ENCODE data around the gene MTURN.

Gene MTURN

DNA sequence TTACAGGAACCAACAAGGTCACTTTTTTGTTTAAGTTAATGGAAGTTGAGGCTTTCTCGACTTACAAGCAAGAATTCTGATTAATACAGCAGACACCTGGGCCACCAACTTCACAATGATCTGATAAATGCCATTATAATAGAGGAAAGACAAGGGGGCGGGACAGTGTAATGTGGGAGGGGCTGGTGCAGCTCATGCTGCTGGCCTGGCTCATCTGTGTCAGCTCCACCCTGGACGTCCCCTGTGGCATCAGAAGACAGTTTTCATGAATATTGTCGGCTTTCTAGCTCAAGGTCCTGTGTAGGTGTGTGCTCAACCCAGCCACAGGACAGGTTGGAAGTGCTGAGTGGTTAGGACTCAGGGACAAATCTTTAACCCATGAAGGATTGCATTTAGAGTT lies 57.0 kb downstream of the MTURN start:
- no peak overlapping the region for H3K9ac ChIP-seq (ENCODE audit: low read depth, low read length)
- H3K4me1 ChIP-seq (ENCODE audit: control insufficient read depth, insufficient read depth, low read length): no peaks in the 10 kb centered on the region
- no peak overlapping the region for H3K4me3 ChIP-seq (ENCODE audit: low read depth, low read length)
- H3K27ac ChIP-seq (ENCODE audit: low read depth, low read length): no peak overlapping the region
- no peaks in the 10 kb centered on the region for H3K36me3 ChIP-seq (ENCODE audit: control insufficient read depth, insufficient read depth, low read length)
- peaks cover 38% of the 10 kb centered on the region for H3K9me3 ChIP-seq (ENCODE audit: control insufficient read depth, insufficient read depth, low read length)
- H3K27me3 ChIP-seq (ENCODE audit: control insufficient read depth, insufficient read depth, low read length): no peaks in the 10 kb centered on the region

DNA sequence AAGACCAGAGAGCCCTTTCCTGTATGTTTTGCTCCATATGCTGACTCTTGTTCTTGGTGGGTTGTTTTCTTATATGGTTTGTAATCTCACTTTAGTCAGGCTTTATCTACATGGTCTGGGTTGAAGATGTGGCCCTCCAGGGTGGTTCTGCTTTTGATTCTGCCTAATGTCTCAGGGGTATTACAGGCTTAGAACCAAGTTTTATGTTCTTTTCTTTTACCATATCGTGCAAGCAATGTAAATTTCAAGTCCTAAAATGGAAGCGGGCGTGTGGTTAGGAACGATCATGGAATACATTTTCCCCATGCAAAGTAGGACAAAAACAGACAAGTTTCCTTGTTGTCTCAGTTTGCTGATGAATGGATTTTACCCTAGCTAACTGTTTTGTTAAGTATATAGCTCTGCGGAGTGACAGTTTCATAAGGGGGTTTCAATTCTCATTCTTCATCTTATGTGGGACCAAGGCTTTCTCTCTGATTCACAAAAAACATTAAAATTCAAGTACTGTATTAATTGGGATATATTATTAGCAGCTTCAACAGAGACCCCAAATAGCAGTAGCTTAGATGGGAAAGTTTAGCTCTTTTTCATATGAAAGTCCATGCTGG lies 58.7 kb downstream of the MTURN start:
- no peaks in the 10 kb centered on the region for H3K27me3 ChIP-seq (ENCODE audit: control insufficient read depth, insufficient read depth, low read length)
- peaks cover 39% of the 10 kb centered on the region for H3K9me3 ChIP-seq (ENCODE audit: control insufficient read depth, insufficient read depth, low read length)
- H3K4me3 ChIP-seq (ENCODE audit: low read depth, low read length): no peak overlapping the region
- H3K9ac ChIP-seq (ENCODE audit: low read depth, low read length): no peak overlapping the region
- H3K36me3 ChIP-seq (ENCODE audit: control insufficient read depth, insufficient read depth, low read length): no peaks in the 10 kb centered on the region
- no peak overlapping the region for H3K27ac ChIP-seq (ENCODE audit: low read depth, low read length)
- H3K4me1 ChIP-seq (ENCODE audit: control insufficient read depth, insufficient read depth, low read length): no peaks in the 10 kb centered on the region

DNA sequence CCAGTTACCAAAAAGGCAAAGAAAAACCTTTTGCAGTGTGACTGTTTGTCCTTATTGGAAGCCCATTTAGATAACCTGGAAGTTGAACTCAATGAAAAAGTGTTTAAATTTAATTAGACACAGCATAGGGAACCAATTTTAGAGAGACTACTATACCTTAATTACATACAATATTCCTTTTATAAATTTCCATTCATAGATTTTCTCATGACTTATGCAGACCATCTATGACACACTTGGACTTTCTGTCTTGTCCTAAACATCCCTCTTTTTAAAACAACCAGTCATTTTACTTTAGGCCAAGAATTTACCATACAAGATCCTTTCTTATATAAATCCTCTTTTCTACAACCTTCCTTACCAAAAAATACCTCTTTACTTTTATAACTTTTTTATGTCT lies 61.6 kb downstream of the MTURN start:
- Histone ChIP-seq H3K27me3 (ENCODE audit: control insufficient read depth, insufficient read depth, low read length) (no peaks in the 10 kb centered on the region), H3K9me3 (ENCODE audit: control insufficient read depth, insufficient read depth, low read length) (peaks cover 36% of the 10 kb centered on the region), H3K36me3 (ENCODE audit: control insufficient read depth, insufficient read depth, low read length) (no peaks in the 10 kb centered on the region), H3K27ac (ENCODE audit: low read depth, low read length) (no peak overlapping the region), H3K9ac (ENCODE audit: low read depth, low read length) (no peak overlapping the region), H3K4me1 (ENCODE audit: control insufficient read depth, insufficient read depth, low read length) (no peaks in the 10 kb centered on the region), H3K4me3 (ENCODE audit: low read depth, low read length) (no peak overlapping the region; the same call in 1 of the 2 replicates)

DNA sequence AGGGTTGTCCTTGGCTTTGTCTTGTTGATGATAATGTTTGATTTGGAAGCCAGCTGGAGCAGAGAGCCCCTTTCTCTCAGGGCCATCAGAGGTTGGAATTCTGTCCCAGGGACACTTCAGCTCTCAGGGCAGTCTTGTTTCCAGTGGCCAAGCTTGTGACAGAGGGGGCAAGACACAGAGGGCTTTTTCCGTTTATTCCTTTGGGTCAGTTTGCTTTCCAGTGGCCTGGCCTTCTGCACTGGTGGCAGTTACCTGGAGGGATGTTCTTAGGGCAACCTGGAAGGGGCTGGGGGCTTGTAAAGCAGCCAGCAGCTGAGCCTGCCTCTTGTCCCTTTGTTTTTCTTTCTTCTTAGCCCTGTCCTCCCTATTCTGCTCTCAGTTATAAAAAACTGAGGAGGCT lies 62.7 kb downstream of the MTURN start:
- Histone ChIP-seq H3K4me3 (ENCODE audit: low read depth, low read length) (no peak overlapping the region), H3K9ac (ENCODE audit: low read depth, low read length) (no peak overlapping the region), H3K27ac (ENCODE audit: low read depth, low read length) (no peak overlapping the region), H3K36me3 (ENCODE audit: control insufficient read depth, insufficient read depth, low read length) (no peaks in the 10 kb centered on the region), H3K9me3 (ENCODE audit: control insufficient read depth, insufficient read depth, low read length) (peaks cover 36% of the 10 kb centered on the region), H3K27me3 (ENCODE audit: control insufficient read depth, insufficient read depth, low read length) (no peaks in the 10 kb centered on the region), H3K4me1 (ENCODE audit: control insufficient read depth, insufficient read depth, low read length) (no peaks in the 10 kb centered on the region)

DNA sequence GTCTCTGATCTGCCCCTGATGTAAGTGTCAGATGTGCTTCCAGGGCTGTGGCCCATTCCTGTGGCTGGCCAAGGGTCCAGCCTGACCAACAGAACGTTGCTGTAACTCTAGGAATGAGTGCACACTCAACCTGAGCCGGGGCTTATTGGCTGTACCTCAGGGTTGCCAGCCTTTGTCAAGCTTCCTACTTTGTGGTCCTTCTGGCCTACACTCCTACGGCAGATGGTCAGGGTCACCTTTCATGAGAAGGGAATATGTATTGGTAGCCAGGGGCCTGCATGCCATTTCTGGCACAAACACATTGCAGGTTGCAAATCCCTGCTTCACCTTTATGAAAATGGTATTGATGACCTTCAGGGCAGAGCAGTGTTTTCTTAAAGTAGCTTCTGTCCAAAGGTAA lies 64.5 kb downstream of the MTURN start:
- Histone ChIP-seq H3K9me3 (ENCODE audit: control insufficient read depth, insufficient read depth, low read length) (peaks cover 26% of the 10 kb centered on the region), H3K27me3 (ENCODE audit: control insufficient read depth, insufficient read depth, low read length) (no peaks in the 10 kb centered on the region), H3K9ac (ENCODE audit: low read depth, low read length) (no peak overlapping the region), H3K4me1 (ENCODE audit: control insufficient read depth, insufficient read depth, low read length) (no peaks in the 10 kb centered on the region), H3K27ac (ENCODE audit: low read depth, low read length) (no peak overlapping the region), H3K36me3 (ENCODE audit: control insufficient read depth, insufficient read depth, low read length) (no peaks in the 10 kb centered on the region), H3K4me3 (ENCODE audit: low read depth, low read length) (no peak overlapping the region)

DNA sequence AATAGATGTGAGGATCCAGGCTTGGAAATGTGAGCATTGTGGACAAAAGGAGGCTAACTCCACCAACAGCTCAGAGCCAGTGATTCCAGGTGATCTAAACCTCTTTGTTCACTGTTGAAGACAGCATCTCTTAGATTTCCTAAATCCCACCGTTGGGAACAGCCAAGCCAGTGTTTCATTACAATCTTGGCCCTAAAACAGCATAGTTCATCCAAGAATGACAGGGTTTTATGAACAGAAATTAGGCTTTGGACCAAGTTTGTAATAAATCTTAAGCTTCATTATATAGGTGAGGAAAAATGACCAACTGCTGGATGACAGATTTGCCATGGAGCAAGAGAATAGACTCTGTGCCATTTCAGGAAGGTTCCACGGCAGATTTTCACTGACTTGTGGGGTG lies 65.8 kb downstream of the MTURN start:
- Histone ChIP-seq H3K9ac (ENCODE audit: low read depth, low read length) (no peak overlapping the region), H3K4me3 (ENCODE audit: low read depth, low read length) (no peak overlapping the region), H3K27ac (ENCODE audit: low read depth, low read length) (no peak overlapping the region), H3K27me3 (ENCODE audit: control insufficient read depth, insufficient read depth, low read length) (no peaks in the 10 kb centered on the region), H3K9me3 (ENCODE audit: control insufficient read depth, insufficient read depth, low read length) (peaks cover 18% of the 10 kb centered on the region), H3K36me3 (ENCODE audit: control insufficient read depth, insufficient read depth, low read length) (no peaks in the 10 kb centered on the region), H3K4me1 (ENCODE audit: control insufficient read depth, insufficient read depth, low read length) (no peaks in the 10 kb centered on the region)

DNA sequence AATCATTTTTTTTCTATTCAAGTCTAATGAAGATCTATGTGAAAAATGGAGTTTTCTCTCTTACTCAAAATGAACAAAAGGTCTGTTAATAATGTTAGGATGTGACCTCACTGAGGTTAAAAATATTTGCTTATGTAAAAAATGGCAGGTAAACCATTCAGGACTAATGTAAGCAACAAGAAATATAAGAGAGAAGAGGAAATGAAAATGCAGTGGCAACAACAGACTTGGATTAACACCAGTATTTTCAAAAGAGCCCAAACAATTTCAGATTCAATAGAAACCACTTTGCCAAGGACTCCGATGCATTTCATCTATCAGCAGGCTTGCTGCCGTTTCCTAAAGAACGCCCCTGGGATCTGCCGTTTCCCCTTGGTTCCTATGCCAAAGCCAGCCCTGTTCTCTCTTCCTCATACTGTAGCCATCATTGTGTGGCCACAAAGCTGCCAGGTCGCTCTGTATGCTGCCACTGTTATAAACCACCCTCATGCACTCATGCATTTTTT lies 66.4 kb downstream of the MTURN start:
- Histone ChIP-seq H3K27me3 (ENCODE audit: control insufficient read depth, insufficient read depth, low read length) (no peaks in the 10 kb centered on the region), H3K27ac (ENCODE audit: low read depth, low read length) (no peak overlapping the region), H3K9ac (ENCODE audit: low read depth, low read length) (no peak overlapping the region)

GRCh38 chr7:30201921-30202320 lies 67.1 kb downstream of the MTURN start:
- H3K27ac ChIP-seq (ENCODE audit: low read depth, low read length): no peak overlapping the region
- no peaks in the 10 kb centered on the region for H3K27me3 ChIP-seq (ENCODE audit: control insufficient read depth, insufficient read depth, low read length)
- H3K9me3 ChIP-seq (ENCODE audit: control insufficient read depth, insufficient read depth, low read length): peaks cover 4% of the 10 kb centered on the region
- H3K4me3 ChIP-seq (ENCODE audit: low read depth, low read length): no peak overlapping the region
- no peaks in the 10 kb centered on the region for H3K4me1 ChIP-seq (ENCODE audit: control insufficient read depth, insufficient read depth, low read length)
- no peak overlapping the region for H3K9ac ChIP-seq (ENCODE audit: low read depth, low read length)
- H3K36me3 ChIP-seq (ENCODE audit: control insufficient read depth, insufficient read depth, low read length): no peaks in the 10 kb centered on the region

More for the DNA sequence above, 66.4 kb downstream of the MTURN start:
- Histone ChIP-seq H3K36me3 (ENCODE audit: control insufficient read depth, insufficient read depth, low read length) (no peaks in the 10 kb centered on the region), H3K9me3 (ENCODE audit: control insufficient read depth, insufficient read depth, low read length) (peaks cover 11% of the 10 kb centered on the region), H3K4me3 (ENCODE audit: low read depth, low read length) (no peak overlapping the region), H3K4me1 (ENCODE audit: control insufficient read depth, insufficient read depth, low read length) (no peaks in the 10 kb centered on the region)

DNA sequence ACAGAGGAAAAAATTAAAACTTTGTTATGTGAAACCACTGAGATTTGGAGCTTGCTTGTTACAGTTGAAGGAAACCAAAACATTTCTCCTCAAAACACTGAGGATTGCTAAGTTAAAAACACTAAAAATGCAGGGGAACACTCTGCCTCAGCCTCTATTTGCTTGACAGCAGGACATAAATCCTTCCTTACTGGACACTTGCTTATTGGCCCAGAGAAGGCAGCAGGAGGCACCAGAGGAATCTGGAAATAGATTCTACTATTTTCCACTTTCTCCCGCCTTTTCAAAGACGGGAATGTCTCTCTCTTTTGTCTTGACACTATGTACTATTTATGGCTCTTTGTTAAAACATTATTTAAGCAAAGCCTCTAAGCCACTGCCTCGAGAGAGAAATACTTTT lies 67.9 kb downstream of the MTURN start:
- Histone ChIP-seq H3K27ac (ENCODE audit: low read depth, low read length) (no peak overlapping the region), H3K9me3 (ENCODE audit: control insufficient read depth, insufficient read depth, low read length) (no peaks in the 10 kb centered on the region), H3K9ac (ENCODE audit: low read depth, low read length) (no peak overlapping the region), H3K4me1 (ENCODE audit: control insufficient read depth, insufficient read depth, low read length) (no peaks in the 10 kb centered on the region), H3K27me3 (ENCODE audit: control insufficient read depth, insufficient read depth, low read length) (no peaks in the 10 kb centered on the region), H3K4me3 (ENCODE audit: low read depth, low read length) (no peak overlapping the region), H3K36me3 (ENCODE audit: control insufficient read depth, insufficient read depth, low read length) (no peaks in the 10 kb centered on the region)

DNA sequence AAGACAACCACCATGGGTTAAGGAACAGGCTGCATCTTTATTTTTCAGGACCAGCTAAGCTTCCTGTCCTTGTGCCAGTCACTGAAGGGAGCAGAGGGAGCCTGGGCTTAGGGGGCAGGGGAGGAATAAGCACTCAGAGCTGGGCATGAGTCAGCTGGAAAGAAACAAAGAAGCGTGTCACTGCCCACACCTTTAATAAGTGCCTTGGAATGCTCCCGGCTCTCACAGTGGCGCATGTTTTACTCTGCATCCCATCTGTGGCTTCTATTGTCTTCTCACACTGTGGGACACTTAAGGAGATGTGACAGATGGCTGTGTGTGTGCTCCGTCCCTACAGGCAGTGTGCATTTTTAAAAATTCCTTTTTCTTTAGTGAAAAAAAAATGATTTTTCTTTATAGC lies 71.7 kb downstream of the MTURN start:
- H3K27me3 ChIP-seq (ENCODE audit: control insufficient read depth, insufficient read depth, low read length): no peaks in the 10 kb centered on the region
- no peaks in the 10 kb centered on the region for H3K9me3 ChIP-seq (ENCODE audit: control insufficient read depth, insufficient read depth, low read length)
- H3K36me3 ChIP-seq (ENCODE audit: control insufficient read depth, insufficient read depth, low read length): no peaks in the 10 kb centered on the region
- no peaks in the 10 kb centered on the region for H3K4me1 ChIP-seq (ENCODE audit: control insufficient read depth, insufficient read depth, low read length)
- H3K9ac ChIP-seq (ENCODE audit: low read depth, low read length): no peak overlapping the region
- no peak overlapping the region for H3K27ac ChIP-seq (ENCODE audit: low read depth, low read length)
- H3K4me3 ChIP-seq (ENCODE audit: low read depth, low read length): no peak overlapping the region

DNA sequence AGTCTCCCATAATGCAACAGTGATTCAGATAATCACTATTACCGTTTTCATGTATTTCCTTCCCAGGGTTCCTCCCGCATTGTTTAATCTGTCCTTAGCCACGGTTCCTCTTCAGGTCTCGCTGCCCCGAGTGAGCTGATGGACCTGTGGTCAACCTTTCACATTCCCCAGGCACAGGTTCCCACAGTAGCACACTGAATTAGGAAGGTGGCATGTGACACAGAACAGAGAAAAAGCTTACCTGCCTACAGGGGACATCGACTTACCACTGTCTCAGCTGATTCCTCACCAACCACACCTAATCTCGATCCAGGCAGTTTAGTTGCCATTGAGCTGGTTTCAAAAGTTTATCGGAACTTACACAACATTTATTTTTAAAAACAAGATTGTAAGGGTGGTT lies 72.2 kb downstream of the MTURN start:
- Histone ChIP-seq H3K27ac (ENCODE audit: low read depth, low read length) (no peak overlapping the region), H3K9ac (ENCODE audit: low read depth, low read length) (no peak overlapping the region), H3K4me3 (ENCODE audit: low read depth, low read length) (no peak overlapping the region), H3K36me3 (ENCODE audit: control insufficient read depth, insufficient read depth, low read length) (no peaks in the 10 kb centered on the region), H3K4me1 (ENCODE audit: control insufficient read depth, insufficient read depth, low read length) (no peaks in the 10 kb centered on the region), H3K27me3 (ENCODE audit: control insufficient read depth, insufficient read depth, low read length) (no peaks in the 10 kb centered on the region), H3K9me3 (ENCODE audit: control insufficient read depth, insufficient read depth, low read length) (no peaks in the 10 kb centered on the region)
